Dermis blood vessel endothelial cell (primary cell): ENCODE measurements around the gene NEO1. TPM values are rescaled to one million over a fixed set of nuclear protein-coding genes. Genes with fewer than 3 reads are reported as not detected.
A peak's percentile ranks its signal among the peaks of the same experiment; 100 is the strongest.

Source experiments
- DNase-seq: peaks from one replicate; pipeline ENCODE4 v3.0.0; 2010
- total RNA-seq: library from RNA; depleted of rRNA; stranded (reverse); fragments of >200 nt; gene quantifications from 2 replicates; pipeline ENCODE4 v1.2.3, GENCODE V29; 2014

The NEO1 gene
- total RNA-seq, 1 donor from 2014 or later: 6.3 TPM

GRCh38 chr15:73033611-73034010 lies 18.7 kb upstream of the NEO1 start:
- DNase-seq: no peak

- DNase-seq: no peak
Measured at GRCh38 chr15:73034221-73034620, 18.0 kb upstream of the NEO1 start.

- no peak for DNase-seq
Measured at GRCh38 chr15:73035221-73035620, 17.0 kb upstream of the NEO1 start.

GRCh38 chr15:73038220-73038619 lies 14.0 kb upstream of the NEO1 start:
- DNase-seq: no peak

GRCh38 chr15:73046073-73046472 lies 6.2 kb upstream of the NEO1 start:
- DNase-seq: no peak

- DNase-seq: no peak
Measured at GRCh38 chr15:73047882-73048281, 4.4 kb upstream of the NEO1 start.

GRCh38 chr15:73048624-73049295 lies 3.5 kb upstream of the NEO1 start:
- DNase-seq: no peak

GRCh38 chr15:73049564-73050215 lies 2.6 kb upstream of the NEO1 start:
- DNase-seq: no peak

- no peak for DNase-seq
Measured at GRCh38 chr15:73050561-73051295, 1.5 kb upstream of the NEO1 start.

GRCh38 chr15:73051391-73051806 lies 864 bp upstream of the NEO1 start:
- no peak for DNase-seq

- peak; percentile 7 for DNase-seq
Measured at GRCh38 chr15:73052653-73053397, 562 bp downstream of the NEO1 start.

GRCh38 chr15:73053398-73053723 lies 1.1 kb downstream of the NEO1 start:
- DNase-seq: no peak

GRCh38 chr15:73054417-73054953 lies 2.2 kb downstream of the NEO1 start:
- no peak for DNase-seq

- no peak for DNase-seq
Measured at GRCh38 chr15:73056460-73056859, 4.2 kb downstream of the NEO1 start.

GRCh38 chr15:73058437-73058836 lies 6.2 kb downstream of the NEO1 start:
- DNase-seq: no peak

- no peak for DNase-seq
Measured at GRCh38 chr15:73065114-73065513, 12.9 kb downstream of the NEO1 start.

GRCh38 chr15:73069109-73069508 lies 16.8 kb downstream of the NEO1 start:
- no peak for DNase-seq

GRCh38 chr15:73072894-73073293 lies 20.6 kb downstream of the NEO1 start:
- DNase-seq: no peak

GRCh38 chr15:73074241-73074640 lies 22.0 kb downstream of the NEO1 start:
- DNase-seq: no peak

- DNase-seq: no peak
Measured at GRCh38 chr15:73075160-73075859, 23.0 kb downstream of the NEO1 start.

- DNase-seq: no peak
Measured at GRCh38 chr15:73078291-73078690, 26.0 kb downstream of the NEO1 start.

- no peak for DNase-seq
Measured at GRCh38 chr15:73078722-73079121, 26.5 kb downstream of the NEO1 start.
